GM13977 (cell line): ENCODE results near the gene CBFA2T2.

Source experiments
- DNase-seq: peaks from one replicate; pipeline ENCODE4 v3.0.0; 2012; ENCODE audit warnings: low spot score
- in situ Hi-C: fragments of 300-500 bp; cut with MboI; formaldehyde crosslinking; loops from one replicate; pipeline ENCODE4 v1.12.0; 2022; ENCODE audit warnings: low sequenced_read_pairs, low pct_unique_long_range_greater_than_20kb, mixed read lengths, inconsistent platforms; ENCODE audit not compliant: unreplicated experiment
- TF ChIP-seq, protein P1 (sequence below): IDR thresholded peaks from 2 replicates; pipeline ENCODE4 v1.5.1; 2012; ENCODE audit warnings: mild to moderate bottlenecking, control low read depth; ENCODE audit not compliant: insufficient read depth; ENCODE audit errors: extremely low read depth, missing control alignments

Gene CBFA2T2

DNA sequence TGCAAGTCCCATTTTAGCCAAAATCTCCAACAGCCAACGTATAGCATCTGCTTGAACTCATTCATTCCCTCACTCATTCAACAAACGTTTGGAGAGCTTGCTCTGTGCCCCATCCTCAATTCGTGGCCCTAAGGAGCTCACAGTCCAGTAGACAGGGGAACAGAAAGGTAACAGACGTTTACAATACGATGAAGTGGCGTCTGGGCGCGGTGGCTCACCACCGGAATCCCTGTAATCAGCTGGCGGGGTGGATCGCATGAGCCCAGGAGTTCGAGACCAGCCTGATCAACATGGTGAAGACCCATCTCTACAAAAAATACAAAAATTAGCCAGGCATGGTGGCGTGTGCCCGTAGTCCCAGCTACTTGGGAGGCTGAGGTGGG, 197.1 kb downstream of the CBFA2T2 start:
- in situ Hi-C loops = no loop called here
- TF ChIP-seq, protein P1, sequence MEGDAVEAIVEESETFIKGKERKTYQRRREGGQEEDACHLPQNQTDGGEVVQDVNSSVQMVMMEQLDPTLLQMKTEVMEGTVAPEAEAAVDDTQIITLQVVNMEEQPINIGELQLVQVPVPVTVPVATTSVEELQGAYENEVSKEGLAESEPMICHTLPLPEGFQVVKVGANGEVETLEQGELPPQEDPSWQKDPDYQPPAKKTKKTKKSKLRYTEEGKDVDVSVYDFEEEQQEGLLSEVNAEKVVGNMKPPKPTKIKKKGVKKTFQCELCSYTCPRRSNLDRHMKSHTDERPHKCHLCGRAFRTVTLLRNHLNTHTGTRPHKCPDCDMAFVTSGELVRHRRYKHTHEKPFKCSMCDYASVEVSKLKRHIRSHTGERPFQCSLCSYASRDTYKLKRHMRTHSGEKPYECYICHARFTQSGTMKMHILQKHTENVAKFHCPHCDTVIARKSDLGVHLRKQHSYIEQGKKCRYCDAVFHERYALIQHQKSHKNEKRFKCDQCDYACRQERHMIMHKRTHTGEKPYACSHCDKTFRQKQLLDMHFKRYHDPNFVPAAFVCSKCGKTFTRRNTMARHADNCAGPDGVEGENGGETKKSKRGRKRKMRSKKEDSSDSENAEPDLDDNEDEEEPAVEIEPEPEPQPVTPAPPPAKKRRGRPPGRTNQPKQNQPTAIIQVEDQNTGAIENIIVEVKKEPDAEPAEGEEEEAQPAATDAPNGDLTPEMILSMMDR = no peak
- DNase-seq = no peak

DNA sequence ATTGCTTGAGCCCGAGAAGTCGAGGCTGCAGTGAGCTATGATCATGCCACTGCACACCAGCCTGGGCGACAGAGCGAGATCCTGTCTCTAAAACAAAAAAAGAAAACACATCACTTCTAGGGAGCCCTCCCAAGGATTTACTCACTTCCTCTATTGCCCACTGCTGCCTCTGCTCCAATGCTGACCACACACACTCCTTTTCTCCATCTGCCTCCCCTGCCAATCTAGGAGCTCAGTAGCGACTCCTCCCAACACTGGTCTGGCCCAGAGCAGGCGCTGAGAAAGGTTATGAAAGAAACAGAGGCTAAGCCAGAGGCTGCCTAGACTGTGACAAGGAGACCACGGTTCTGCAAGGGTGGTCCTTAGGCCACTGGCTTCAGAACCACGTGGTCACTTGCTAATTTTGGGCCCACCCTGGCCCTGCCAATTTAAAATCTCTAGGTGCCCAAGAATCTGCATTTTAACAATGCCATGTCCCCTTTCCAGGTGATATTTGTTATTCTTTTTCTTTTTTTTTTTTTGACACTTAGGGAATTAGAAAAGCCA, 197.5 kb downstream of the CBFA2T2 start:
- TF ChIP-seq, protein P1 = no peak
- in situ Hi-C loops = no loop called here
- DNase-seq = no peak

DNA sequence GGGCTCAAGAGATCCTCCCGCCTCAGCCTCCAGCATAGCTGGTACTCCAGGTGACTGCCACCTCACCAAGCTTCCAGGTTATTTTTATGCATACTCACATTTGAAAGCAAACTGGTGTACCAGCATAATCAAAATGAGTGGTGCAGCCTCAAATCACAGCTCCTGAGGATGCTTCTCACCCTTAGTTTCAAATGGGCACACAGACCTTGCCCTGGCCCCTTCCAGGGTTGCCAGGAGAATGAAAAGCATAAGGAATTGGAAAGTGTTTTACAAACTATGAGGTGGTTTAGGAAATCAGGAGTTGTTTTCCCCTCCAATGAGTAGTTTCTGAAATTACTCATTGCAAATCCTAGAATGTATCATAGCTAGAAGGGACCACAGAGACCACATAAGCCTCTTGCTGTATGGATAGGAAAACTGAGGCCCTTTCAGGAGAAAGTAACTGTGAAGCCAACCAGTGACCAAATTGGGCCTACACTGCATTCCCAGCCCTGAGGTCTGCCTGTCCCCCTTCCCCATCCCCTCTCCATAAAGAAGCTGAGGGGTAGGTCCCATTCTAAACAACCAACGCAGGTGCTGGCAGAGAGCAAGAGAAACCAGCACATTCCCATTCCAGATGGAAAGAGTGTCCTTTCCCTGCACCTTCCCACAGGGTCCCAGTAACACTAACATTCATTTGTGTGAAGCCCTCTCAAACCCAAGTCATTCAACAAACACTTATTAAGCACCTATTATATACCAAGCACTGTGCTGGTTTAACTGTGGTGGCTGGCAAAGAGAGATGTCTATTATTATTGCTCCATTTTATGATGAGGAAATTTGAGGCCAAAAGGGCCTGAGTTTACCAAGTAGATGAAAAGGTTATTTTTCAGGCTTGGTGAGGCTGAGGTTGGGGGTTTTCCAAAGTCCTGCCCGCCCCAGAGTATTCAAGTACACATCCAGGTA, 198.4 kb downstream of the CBFA2T2 start:
- TF ChIP-seq, protein P1 = no peak
- in situ Hi-C loops = no loop called here
- no peak for DNase-seq

DNA sequence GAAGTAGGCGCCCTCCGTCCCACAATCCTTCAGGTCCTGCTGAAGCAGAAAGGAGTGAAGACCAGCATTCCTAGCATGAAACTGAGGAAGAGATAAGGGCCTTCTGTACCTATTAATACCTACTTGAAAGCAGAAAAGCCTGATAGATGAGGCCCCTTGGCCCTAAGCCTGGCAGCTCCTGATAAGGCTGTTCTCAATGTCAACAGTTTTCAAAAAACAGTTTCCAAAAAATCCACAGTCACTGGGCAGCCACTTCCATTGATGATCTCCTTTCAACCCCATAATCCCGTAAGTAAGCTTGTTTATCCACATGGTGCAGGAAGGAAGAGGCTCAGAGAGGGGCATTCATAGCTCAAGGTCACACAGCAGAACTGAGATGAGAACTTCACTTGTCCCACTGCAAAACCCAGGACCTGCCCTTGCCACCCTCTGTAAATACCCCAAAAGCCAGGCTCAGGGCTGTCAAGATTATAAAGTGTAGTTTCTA, 199.1 kb downstream of the CBFA2T2 start:
- TF ChIP-seq, protein P1 = no peak
- in situ Hi-C loops = no loop called here

DNA sequence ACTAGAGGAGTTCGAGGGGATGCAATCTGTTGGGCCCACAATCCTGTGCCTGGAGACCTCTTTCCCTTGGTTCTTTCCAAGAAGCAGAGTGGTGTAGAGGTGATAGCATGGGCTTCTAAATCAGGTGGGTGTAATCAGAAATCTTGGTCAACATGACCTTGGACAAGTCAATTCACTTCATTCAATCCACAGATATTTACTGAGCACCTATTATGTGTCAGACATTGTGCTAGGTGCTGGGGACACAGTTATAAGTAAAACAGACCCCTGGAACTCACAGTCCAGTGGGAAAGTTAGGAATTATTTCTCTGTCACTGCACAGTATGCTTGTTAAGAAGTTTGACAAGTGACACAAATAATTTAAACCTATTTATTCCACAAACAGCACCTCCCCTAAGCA, 199.6 kb downstream of the CBFA2T2 start:
- no peak for DNase-seq
- in situ Hi-C loops = no loop called here
- TF ChIP-seq, protein P1 = no peak

More for the DNA sequence above, 199.1 kb downstream of the CBFA2T2 start:
- no peak for DNase-seq

DNA sequence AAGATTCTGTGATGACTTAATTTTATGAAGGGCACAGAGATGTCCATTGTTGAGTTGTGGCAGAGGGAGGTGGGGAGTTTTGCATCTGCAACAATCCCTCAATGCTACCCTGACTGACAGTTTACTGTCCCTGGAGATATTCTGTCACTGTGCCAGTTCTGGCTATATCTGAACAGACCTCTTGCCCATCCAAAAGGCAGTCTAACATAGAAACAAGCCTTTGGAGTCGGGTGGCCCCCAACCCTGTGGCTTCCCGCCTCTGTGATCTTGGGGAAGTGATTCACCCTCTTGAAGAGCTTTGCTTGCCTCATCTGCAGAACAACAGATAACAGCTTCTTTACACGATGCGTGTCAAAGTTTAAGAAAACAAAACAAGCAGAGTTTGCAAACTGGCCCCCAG, 200.1 kb downstream of the CBFA2T2 start:
- DNase-seq = no peak
- in situ Hi-C loops = no loop called here
- TF ChIP-seq, protein P1 = no peak
